DOHH2 (cell line): Measurements from ENCODE around the gene RAD51B.

Experiments used
- H3F3A ChIP-seq: fragments of 200-600 bp; sonication (generic), shearing (Covaris generic); 2 replicates; pipeline ENCODE4 v1.6.0; 2016; ENCODE audit warnings: antibody characterized with exemption, mild to moderate bottlenecking; ENCODE audit not compliant: control insufficient read depth, insufficient read depth
- H3K27ac ChIP-seq: fragments of 200-600 bp; sonication (generic); 2 replicates; pipeline ENCODE4 v1.5.1; 2014; ENCODE audit warnings: low read depth, mild to moderate bottlenecking, low read length, moderate library complexity
- H3K27me3 ChIP-seq: fragments of 200-600 bp; sonication (generic); 2 replicates; pipeline ENCODE4 v1.6.1; 2014; ENCODE audit warnings: mild to moderate bottlenecking, low read length, mixed read lengths; ENCODE audit not compliant: control insufficient read depth
- H3K36me3 ChIP-seq: fragments of 200-600 bp; sonication (generic); 2 replicates; pipeline ENCODE4 v1.6.1; 2014; ENCODE audit warnings: mild to moderate bottlenecking, low read length, moderate library complexity, mixed read lengths; ENCODE audit not compliant: control insufficient read depth
- H3K4me1 ChIP-seq: fragments of 200-600 bp; sonication (generic); 2 replicates; pipeline ENCODE4 v1.6.1; 2014; ENCODE audit warnings: mild to moderate bottlenecking, low read length, mixed read lengths; ENCODE audit not compliant: control insufficient read depth
- H3K4me2 ChIP-seq: fragments of 200-600 bp; sonication (generic); 2 replicates; pipeline ENCODE4 v1.6.0; 2014; ENCODE audit warnings: mild to moderate bottlenecking, low read length, moderate library complexity
- H3K4me3 ChIP-seq: fragments of 200-600 bp; sonication (generic); 2 replicates; pipeline ENCODE4 v1.5.1; 2014; ENCODE audit warnings: mild to moderate bottlenecking, low read length, mixed read lengths
- H3K79me2 ChIP-seq: fragments of 200-600 bp; sonication (generic); 2 replicates; pipeline ENCODE4 v1.6.1; 2014; ENCODE audit warnings: mild to moderate bottlenecking, low read length, mixed read lengths; ENCODE audit not compliant: control insufficient read depth
- H3K9me2 ChIP-seq: fragments of 200-600 bp; sonication (generic); replicated peaks from 2 replicates; pipeline ENCODE4 v1.6.1; 2014; ENCODE audit warnings: mild to moderate bottlenecking, low read length, mixed read lengths; ENCODE audit not compliant: control insufficient read depth
- H3K9me3 ChIP-seq: fragments of 200-600 bp; sonication (generic); 2 replicates; pipeline ENCODE4 v1.6.1; 2014; ENCODE audit warnings: antibody characterized with exemption, low read length, mixed read lengths; ENCODE audit not compliant: control insufficient read depth, insufficient read depth
- H4K20me1 ChIP-seq: fragments of 200-600 bp; sonication (generic); 2 replicates; pipeline ENCODE4 v1.6.0; 2014; ENCODE audit warnings: low read depth, mild to moderate bottlenecking, antibody characterized with exemption, low read length, moderate library complexity; ENCODE audit not compliant: control insufficient read depth, insufficient read depth
- EZH2phosphoT487 ChIP-seq: fragments of 200-600 bp; sonication (generic); IDR thresholded peaks from 2 replicates; pipeline ENCODE4 v1.6.1; 2017; ENCODE audit warnings: borderline replicate concordance, mild to moderate bottlenecking, antibody characterized with exemption, low read length, moderate library complexity, mixed read lengths
- TF ChIP-seq, protein P1 (sequence below): fragments of 200-600 bp; sonication (generic); IDR thresholded peaks from one replicate; pipeline ENCODE4 v1.5.1; 2014; ENCODE audit warnings: antibody characterized with exemption, mild to moderate bottlenecking, low read depth, low read length; ENCODE audit not compliant: poor library complexity, severe bottlenecking

The RAD51B gene

DNA sequence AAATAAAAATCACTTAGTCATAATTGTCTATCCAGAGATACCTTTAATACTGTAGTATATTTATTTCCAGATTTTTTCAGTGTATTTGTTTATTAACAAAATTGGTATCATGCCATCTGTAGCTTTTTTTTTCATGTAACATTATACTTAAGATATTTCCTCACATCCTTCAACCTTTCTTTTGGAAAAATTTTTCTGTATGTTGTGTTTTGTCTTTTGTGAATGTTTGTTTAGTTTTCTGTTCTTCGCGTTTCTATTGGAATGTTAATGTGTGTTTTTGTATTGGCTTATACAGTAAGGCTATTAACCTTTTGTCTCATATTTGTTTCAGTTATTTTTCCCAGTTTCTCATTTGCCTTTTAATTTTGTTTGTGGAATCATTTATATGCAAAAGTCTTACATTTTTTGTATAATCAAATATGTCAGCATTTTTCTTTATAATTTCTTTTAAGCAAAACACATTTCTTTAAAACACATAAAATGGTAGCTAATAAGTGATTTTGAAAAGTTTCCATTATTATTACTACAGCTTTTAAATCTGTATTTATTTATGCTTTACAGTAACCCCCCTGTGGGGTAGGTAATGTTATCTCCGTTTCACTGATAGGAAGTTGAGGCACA lies 433.7 kb downstream of the RAD51B start:
- H3K27ac ChIP-seq = no peak overlapping the region
- no peaks in the 10 kb centered on the region for H3K9me2 ChIP-seq
- no peaks in the 10 kb centered on the region for H3K79me2 ChIP-seq
- TF ChIP-seq EZH2phosphoT487 = no peak
- TF ChIP-seq, protein P1, sequence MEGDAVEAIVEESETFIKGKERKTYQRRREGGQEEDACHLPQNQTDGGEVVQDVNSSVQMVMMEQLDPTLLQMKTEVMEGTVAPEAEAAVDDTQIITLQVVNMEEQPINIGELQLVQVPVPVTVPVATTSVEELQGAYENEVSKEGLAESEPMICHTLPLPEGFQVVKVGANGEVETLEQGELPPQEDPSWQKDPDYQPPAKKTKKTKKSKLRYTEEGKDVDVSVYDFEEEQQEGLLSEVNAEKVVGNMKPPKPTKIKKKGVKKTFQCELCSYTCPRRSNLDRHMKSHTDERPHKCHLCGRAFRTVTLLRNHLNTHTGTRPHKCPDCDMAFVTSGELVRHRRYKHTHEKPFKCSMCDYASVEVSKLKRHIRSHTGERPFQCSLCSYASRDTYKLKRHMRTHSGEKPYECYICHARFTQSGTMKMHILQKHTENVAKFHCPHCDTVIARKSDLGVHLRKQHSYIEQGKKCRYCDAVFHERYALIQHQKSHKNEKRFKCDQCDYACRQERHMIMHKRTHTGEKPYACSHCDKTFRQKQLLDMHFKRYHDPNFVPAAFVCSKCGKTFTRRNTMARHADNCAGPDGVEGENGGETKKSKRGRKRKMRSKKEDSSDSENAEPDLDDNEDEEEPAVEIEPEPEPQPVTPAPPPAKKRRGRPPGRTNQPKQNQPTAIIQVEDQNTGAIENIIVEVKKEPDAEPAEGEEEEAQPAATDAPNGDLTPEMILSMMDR = no peak
- H3K4me2 ChIP-seq = no peak overlapping the region
- H3K4me3 ChIP-seq = no peak overlapping the region
- H3F3A ChIP-seq = peaks cover 7% of the 10 kb centered on the region
- no peaks in the 10 kb centered on the region for H3K27me3 ChIP-seq
- no peaks in the 10 kb centered on the region for H4K20me1 ChIP-seq
- H3K4me1 ChIP-seq = peaks cover 85% of the 10 kb centered on the region
- H3K36me3 ChIP-seq = no peaks in the 10 kb centered on the region
- no peaks in the 10 kb centered on the region for H3K9me3 ChIP-seq

DNA sequence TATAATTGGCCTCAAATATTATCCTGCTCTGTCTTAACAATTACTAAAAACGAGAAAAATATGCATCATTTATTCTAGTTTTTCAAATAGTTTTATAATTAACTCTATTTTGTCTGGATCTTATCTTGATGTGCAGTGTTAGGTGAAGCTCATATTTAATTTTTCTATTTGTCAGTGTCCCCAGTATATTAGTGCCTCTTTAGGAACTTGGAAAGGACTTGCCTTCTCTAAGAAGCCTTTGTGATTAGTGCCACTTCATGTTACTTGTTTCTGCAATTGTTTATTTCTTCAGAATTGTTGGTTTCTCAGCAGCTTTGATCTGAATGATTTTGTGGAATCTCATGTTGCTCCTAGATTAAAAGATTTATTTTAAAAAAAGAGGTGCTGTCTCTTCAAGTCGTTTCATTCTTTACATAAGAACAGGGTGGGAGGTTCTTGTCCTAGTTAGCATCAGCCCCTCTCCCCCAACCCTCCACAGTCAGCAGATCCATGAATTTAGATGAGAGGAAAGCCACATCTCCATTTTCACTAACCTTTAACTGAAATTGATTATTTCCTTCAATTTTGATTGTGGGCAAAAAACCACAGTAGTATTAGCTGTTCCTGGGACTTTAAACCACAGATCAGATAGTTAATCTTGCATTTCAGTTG lies 434.4 kb downstream of the RAD51B start:
- Histone ChIP-seq H3K4me1 (peaks cover 85% of the 10 kb centered on the region), H3F3A (peaks cover 6% of the 10 kb centered on the region), H3K79me2 (no peaks in the 10 kb centered on the region), H3K9me3 (no peaks in the 10 kb centered on the region), H4K20me1 (no peaks in the 10 kb centered on the region), H3K9me2 (no peaks in the 10 kb centered on the region), H3K4me2 (peak overlapping the region; percentile 9; the same call in 1 of the 2 replicates), H3K27ac (no peak overlapping the region), H3K27me3 (no peaks in the 10 kb centered on the region), H3K36me3 (no peaks in the 10 kb centered on the region), H3K4me3 (no peak overlapping the region)
- TF ChIP-seq, protein P1 = no peak
- TF ChIP-seq EZH2phosphoT487 = no peak

- no peaks in the 10 kb centered on the region for H3K9me2 ChIP-seq
- no peaks in the 10 kb centered on the region for H3K27me3 ChIP-seq
- TF ChIP-seq, protein P1 = no peak
- TF ChIP-seq EZH2phosphoT487 = no peak
- no peaks in the 10 kb centered on the region; the same call in 1 of the 2 replicates for H3F3A ChIP-seq
- peaks cover 84% of the 10 kb centered on the region for H3K4me1 ChIP-seq
- no peak overlapping the region for H3K27ac ChIP-seq
- H3K79me2 ChIP-seq = no peaks in the 10 kb centered on the region
- H3K9me3 ChIP-seq = no peaks in the 10 kb centered on the region
- no peak overlapping the region for H3K4me3 ChIP-seq
- no peak overlapping the region for H3K4me2 ChIP-seq
- H4K20me1 ChIP-seq = no peaks in the 10 kb centered on the region
- no peaks in the 10 kb centered on the region for H3K36me3 ChIP-seq
Observed at GRCh38 chr14:68254669-68255527, 435.3 kb downstream of the RAD51B start.
